Keratinocyte (primary cell): Measurements from ENCODE around the gene ZBTB40.

ENCODE experiments used
- CTCF ChIP-seq, 3 experiments: IDR thresholded peaks in 1 of 3; conservative IDR thresholded peaks in 1 of 3; optimal IDR thresholded peaks in 1 of 3; 2 replicates in 2 of 3; 3 replicates in 1 of 3; pipeline versions ENCODE3 to v1.5.1; 2011; ENCODE audit warnings: low read length in 3 of 3, mild to moderate bottlenecking in 3 of 3, moderate library complexity in 2 of 3, control low read depth in 1 of 3, inconsistent platforms in 1 of 3; ENCODE audit not compliant: insufficient read depth in 2 of 3; ENCODE audit errors: extremely low read depth in 1 of 3
- EZH2 ChIP-seq: IDR thresholded peaks from one replicate; pipeline ENCODE4 v1.6.1; 2012; ENCODE audit warnings: inconsistent platforms, mild to moderate bottlenecking, low read length, moderate library complexity

GRCh38 chr1:22553104-22553880 is 101.6 kb downstream of the ZBTB40 start:
- no peak for TF ChIP-seq CTCF (optimal IDR thresholded peaks at IDR 0.05 in 1 of 3, IDR thresholded peaks at IDR 0.05 in 1 of 3, conservative IDR thresholded peaks at IDR 0.05 in 1 of 3; ENCODE audit: extremely low read depth in 1 of 3, insufficient read depth in 2 of 3, low read length in 3 of 3)
- no peak for TF ChIP-seq EZH2
